ENCODE data around the gene TRPC4AP.
"Not testable (repeated sequence)": the region's sequence is repeated elsewhere in the genome, so short reads cannot be mapped to it uniquely, and the experiment has no call there.

Gene TRPC4AP

DNA sequence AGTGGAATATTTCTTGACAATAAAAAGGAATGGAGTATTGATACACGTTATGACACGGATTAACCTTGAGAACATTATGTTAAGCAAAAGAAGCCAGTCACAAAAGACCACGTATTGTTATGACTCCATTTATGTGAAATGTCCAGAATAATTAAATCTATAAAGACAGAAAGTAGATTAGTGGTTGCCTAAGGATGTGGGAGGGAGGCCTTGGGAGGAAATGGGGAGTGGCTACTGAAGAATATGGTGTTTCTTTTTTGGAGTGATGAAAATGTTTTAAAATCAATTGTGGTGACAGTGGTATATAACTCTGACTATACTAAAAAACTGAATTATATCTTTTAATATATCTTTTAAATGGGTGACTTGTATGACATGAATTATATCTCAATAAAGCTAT, 30.1 kb downstream of the TRPC4AP start:
- in situ Hi-C loops (cut with MboI; ENCODE audit: low sequenced_read_pairs) = no loop called here

DNA sequence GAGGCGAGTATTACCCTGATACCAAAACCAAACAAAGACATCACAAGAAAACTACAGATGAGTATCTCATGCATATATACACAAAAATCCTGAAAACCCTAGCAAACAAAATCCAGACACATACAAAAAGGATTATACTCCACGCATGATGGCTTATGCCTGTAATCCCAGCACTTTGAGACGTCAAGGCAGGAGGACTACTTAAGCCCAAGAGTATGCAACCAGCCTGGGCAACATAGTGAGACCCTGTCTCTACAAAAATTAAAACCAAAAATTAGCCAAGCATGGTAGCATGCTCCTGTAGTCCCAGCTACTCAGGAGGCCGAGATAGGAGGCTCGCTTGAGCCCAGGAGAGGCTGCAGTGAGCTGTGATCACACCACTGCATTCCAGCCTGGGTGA, 32.4 kb downstream of the TRPC4AP start:
- in situ Hi-C loops (cut with MboI; ENCODE audit: low sequenced_read_pairs) = no loop called here

DNA sequence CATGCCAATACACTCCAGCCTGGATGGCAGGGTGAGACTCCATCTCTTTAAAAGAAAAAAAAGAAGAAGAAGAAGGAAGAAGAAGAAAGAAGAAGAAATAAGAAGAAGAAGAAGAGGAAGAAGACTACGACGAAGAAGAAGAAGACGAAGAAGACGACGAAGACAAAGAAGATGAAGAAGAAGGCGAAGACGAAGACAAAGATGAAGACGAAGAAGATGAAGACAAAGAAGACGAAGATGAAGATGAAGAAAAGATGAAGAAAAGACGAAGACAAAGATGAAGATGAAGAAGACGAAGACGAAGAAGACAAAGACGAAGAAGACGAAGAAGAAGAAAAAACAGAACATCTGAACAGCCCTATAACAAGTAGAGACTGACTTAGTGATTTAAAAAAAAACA, 33.0 kb downstream of the TRPC4AP start:
- in situ Hi-C loops (cut with MboI; ENCODE audit: low sequenced_read_pairs) = no loop called here

DNA sequence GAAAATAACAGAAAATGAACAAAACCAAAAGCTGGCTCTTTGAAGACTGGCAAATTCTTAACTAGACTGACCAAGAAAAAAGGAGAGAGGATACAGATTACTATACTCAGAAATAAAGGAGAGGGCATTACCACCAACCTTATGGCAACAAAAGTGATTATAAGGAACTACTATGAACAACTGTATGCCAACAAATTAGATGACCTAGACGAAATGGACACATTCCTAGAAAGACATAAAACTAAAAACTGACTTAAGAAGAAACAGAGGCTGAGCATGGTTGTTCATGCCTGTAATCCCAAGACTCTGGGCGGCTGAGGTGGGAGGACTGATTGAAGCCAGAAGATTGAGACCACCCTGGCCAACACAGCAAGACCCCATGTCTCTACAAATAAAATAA, 33.5 kb downstream of the TRPC4AP start:
- in situ Hi-C loops (cut with MboI; ENCODE audit: low sequenced_read_pairs) = no loop called here

DNA sequence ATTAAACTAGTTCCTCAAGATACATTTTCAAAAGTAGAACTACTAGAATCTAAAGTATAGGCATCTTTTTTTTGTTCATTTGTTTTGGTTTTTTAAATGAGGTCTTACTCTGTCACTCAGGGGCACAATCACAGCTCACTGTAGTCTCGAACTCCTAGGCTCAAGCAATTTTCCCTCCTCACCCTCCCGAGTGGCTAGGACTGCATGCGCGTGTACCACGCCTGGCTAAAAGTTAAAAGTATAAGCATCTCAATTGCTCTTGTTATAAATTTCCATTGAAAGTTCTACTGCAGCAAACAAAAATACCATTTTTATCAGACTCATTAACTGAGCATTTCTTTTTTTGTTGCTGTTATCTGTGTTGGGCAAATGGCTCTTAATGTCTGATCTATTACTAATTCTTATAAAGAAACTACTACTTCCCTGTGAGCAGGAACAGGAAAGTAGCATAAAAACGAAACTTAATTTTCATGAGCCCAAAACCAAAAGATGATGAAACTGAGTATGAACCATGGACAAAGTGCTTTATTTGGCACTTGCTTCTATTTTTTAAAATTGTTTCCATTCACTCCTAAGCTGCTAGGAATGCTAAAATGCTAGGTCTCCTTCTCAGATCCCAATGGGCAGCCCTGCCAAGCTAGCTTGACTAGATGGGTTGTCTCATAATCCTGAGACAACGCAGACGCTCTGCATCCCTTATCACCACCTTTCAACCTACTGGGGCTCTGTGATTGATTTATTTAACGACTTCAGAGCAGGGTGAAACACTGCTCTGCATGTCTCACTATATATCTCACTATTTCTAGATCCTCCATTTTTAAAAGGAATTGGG, 36.9 kb downstream of the TRPC4AP start:
- in situ Hi-C loops (cut with MboI; ENCODE audit: low sequenced_read_pairs) = no loop called here

DNA sequence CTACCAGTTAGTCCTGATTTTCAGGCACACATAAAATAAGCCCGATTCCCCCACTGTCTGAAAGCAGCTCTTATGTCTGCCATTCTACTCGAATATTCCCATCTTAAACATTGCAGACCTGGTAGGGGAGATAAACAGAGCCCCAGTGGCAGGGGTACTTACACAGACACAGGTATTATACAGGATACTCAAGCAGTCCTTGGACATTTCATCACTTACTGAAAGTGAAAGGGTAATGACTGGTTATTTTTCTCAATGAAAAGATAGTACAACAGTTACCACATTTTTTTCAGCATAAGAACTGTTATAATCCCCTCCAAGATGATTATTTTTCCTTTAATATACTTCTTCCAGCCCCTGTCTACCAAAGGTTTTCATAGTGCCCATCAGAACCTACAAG, 37.8 kb downstream of the TRPC4AP start:
- in situ Hi-C loops (cut with MboI; ENCODE audit: low sequenced_read_pairs) = no loop called here

DNA sequence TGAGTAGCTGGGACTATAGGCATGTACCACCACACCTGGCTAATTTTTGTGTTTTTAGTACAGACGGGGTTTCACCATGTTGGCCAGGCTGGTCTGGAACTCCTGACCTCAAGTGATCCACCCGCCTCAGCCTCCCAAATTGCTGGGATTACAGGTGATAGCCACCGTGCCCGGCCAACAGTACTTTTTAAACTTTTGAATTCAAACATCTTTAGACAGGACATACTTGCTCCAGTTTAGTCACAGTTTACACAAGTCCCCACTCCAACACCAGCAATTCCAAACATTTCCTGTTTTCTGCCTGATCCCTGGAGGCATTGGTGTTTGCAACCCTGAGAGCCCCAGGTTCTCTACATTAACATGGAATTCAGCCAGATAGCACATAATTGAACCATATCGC, 40.0 kb downstream of the TRPC4AP start:
- in situ Hi-C loops (cut with MboI; ENCODE audit: low sequenced_read_pairs) = not testable (repeated sequence)

DNA sequence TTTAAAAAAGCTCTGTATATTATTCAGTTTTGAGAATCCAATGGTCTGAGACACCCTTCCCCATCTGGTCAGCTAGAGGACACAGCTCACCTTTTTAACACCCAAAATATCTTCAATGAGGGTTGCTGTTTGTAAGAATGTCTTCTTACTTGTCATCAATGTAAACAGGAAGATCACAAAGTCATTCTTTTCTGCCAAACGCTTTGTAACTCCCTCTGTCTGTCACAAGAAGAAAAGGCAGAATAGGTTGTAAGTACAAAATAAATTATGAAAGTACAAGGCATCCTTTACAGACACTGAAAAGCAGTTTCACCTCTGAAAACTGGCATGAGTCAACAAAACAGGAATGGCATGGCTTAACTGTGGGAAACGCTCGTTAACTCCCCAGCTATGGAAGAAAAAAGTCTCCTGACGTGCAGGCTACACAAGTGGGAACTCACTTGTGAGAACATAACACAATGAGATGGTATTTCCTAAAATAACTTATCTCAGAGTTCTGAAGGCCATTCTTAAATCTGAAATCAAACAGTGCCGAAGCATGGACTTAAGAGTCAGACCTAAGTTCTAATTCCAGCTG, 42.7 kb downstream of the TRPC4AP start:
- in situ Hi-C loops (cut with MboI; ENCODE audit: low sequenced_read_pairs) = no loop called here

DNA sequence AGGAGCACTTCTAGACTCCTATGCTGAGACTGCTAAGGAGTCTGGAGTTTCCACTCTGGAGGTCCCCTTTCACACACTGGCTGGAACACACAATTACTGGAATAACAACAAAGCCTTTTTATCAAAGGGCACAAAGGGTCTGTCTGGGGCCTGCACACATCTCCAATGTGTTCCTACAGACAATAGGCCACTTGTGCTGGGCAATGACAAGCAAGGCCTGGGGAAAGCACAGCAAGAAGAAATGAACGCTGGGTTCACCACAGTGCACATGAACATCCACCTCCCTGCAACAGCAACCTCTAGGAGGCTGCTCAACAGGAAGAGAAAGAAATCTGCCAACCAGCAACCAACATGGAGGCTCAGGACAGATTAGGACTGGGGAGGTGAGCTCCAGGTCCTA, 43.9 kb downstream of the TRPC4AP start:
- in situ Hi-C loops (cut with MboI; ENCODE audit: low sequenced_read_pairs) = no loop called here

DNA sequence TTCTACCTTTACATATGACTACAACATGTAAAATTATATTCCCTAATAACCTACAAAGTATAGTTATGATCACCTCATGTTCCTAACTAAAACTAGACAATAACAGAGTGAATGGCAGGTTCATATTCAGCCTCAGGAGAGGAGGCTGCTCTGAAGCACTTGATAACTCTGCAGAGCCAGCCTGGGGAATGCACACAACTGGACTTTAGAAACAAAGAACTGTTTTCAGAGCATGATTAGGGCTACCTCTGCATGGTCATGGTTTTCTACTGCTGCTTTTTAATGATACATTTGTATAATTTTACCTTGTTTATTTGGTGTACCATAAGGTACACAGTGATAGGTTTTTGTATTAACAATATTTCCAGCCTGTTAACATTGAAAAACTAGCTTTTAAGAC, 50.3 kb downstream of the TRPC4AP start:
- in situ Hi-C loops (cut with MboI; ENCODE audit: low sequenced_read_pairs) = no loop called here

DNA sequence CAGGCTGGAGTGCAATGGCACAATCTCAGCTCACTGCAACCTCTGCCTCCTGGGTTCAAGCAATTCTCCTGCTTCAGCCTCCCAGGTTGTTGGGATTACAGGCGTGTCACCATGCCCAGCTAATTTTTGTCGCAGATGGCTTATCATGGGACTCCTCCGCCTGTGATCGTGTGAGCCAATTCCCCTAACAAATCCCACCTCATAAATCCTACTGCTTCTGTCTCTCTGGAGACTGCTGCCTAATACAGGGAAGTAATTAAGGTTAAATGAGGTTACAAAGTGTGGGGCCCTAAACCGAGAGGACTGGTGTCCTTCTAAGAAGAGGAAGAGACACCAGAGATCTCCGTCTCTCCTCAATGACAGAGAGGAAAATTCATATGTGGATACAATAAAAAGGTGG, 52.0 kb downstream of the TRPC4AP start:
- in situ Hi-C loops (cut with MboI; ENCODE audit: low sequenced_read_pairs) = no loop called here

DNA sequence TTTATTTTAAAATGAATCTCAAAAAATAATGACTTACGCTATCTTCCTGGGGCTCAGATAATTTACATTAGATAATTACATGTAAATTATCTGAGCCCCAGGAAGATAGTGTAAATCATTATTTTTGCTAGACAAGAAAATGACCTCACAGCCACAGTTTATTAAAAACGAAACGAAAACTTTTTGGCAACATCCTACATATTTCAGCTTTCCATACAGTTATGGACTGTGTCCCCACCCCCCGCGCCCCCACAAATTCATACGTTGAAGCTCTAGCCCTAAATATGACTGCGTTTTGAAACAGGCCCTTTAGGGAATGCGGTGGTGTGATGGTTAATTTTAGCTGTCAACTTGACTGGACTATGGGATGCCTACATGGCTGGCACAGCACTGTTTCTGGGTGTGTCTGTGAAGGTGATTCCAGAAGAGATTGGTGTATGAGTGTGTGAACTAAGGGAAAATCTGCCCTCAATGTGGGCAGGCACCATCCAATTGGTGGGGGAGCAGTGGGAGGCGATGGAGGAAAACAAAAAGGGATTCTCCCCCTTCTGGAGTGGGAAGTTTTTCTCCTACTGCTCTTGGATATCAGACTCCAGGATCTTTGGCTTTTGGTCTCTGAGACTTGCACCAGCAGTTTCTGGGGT, 52.6 kb downstream of the TRPC4AP start:
- in situ Hi-C loops (cut with MboI; ENCODE audit: low sequenced_read_pairs) = no loop called here

DNA sequence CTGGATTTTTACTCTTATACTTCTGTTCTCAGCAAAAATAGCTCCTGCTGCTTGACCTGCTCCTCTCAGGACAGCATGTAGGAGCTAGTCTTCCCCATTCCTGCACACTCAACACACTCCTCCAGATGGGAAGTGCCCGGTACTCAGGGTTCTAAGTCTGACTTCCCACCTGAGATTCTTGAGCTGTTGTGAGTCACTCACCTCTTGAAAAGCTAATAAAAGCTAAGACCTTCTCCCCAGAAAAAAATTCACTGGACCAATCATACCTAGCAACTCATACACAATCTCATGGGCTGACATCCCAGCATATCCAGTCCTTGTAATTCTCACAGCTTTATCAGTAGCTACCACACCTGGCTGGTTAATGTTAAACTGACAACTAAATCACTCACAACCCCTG, 53.5 kb downstream of the TRPC4AP start:
- in situ Hi-C loops (cut with MboI; ENCODE audit: low sequenced_read_pairs) = no loop called here

DNA sequence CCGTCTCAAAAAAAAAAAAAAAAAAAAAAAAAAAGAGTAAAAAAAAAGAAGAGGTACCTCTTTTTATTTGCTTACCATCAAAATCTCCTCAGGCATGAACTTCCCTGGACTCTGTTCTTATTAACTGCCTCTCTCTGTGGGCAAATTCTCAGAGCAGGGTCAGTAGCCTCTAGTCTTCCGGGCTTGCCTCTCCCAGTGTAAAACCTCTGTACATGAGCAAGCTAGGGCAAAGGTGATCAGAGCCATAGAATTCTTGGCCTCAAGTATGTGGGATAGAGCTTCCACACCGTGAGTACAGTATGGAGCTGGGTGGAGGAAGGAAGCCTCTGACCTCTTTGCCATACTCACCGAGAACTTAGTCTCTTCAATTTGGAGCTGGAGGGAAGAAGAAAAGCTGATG, 58.5 kb downstream of the TRPC4AP start:
- in situ Hi-C loops (cut with MboI; ENCODE audit: low sequenced_read_pairs) = no loop called here

DNA sequence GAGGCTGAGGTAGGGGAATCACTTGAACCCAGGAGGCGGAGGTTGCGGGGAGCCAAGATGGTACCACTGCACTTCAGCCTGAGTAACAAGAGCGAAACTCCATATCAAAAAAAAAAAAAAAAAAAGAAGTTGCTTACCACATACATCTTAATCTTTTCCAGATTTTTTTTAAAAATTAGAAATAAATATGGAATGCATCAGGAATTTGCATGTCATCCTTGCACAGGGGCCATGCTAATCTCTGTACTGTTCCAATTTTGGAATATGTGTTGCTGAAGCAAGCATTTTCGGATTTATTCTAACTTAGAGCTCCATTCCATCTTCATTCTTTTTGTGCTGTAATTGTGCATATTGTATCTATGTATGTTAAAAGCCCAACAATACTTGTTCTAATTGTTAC, 62.5 kb downstream of the TRPC4AP start:
- in situ Hi-C loops (cut with MboI; ENCODE audit: low sequenced_read_pairs) = no loop called here

DNA sequence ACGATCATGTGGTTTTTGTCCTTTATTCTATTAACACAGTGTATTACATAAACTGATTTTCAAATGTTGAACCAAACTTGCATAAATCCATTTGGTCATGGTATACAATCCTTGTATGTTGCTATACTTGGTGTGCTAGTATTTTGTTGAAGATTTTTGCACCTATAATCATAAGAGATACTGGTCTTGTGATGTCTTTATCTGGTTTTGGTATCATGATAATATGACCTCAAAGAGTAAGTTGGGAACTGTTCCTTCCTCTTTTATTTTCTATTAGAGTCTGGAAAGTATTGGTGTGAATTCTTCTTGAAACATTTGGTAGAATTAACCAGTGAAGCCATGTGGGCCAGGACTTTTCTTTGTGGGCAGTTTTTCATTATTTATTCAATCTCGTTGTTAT, 65.3 kb downstream of the TRPC4AP start:
- in situ Hi-C loops (cut with MboI; ENCODE audit: low sequenced_read_pairs) = no loop called here

DNA sequence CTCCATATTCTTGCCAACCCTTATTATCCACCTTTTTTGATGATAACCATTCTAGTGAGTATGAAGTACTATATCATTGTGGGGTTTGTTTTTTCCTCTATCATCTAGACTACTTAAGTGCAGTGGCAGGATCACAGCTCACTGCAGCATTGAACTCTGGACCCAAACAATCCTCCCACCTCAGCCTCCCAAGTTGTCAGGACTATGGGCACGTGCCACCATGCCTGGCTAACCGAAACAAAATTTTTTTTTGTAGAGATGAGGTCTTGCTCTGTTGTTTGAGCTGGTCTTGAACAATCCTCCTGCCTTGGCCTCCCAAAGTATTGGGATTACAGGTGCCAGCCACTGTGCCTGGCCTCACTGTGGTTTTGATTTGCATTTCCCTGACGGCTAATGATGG, 67.5 kb downstream of the TRPC4AP start:
- in situ Hi-C loops (cut with MboI; ENCODE audit: low sequenced_read_pairs) = no loop called here

DNA sequence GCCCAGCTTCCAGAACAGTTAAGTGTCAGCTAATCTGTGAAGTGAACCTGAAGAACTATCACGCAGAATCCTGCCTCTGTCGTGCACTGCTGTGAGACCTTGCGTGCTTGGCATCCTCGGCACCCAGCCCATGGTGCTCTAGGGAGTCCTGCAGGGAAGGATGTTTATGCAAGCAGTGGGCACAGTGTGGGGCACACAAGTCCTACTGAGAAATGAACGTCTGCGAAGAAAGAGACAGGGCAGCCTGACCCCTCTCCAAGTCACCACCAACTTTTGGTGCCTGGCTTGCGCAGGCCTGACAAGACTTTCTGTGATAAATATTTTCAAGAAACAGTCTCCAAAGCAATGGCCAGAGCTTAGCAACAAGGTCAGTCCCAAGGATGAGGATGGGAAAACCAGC, 69.0 kb downstream of the TRPC4AP start:
- in situ Hi-C loops (cut with MboI; ENCODE audit: low sequenced_read_pairs) = no loop called here

DNA sequence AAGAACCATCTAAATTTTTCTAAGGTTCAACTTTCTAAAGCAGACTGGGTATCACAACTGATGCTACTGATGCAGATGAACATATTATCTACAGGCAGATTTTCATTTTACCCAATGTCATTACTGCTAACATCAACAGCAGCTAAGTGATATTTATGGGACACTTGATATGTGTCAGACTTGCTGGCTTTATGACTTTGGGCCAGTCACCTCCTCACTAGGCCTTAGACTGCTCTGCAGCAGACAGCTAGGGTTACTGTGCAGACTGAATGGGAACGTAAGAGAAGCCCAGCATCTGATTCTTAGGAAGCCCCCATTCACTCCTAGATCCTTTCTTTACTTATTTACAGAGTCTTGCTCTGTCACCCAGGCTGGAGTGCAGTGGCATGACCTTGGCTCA, 70.8 kb downstream of the TRPC4AP start:
- in situ Hi-C loops (cut with MboI; ENCODE audit: low sequenced_read_pairs) = no loop called here

DNA sequence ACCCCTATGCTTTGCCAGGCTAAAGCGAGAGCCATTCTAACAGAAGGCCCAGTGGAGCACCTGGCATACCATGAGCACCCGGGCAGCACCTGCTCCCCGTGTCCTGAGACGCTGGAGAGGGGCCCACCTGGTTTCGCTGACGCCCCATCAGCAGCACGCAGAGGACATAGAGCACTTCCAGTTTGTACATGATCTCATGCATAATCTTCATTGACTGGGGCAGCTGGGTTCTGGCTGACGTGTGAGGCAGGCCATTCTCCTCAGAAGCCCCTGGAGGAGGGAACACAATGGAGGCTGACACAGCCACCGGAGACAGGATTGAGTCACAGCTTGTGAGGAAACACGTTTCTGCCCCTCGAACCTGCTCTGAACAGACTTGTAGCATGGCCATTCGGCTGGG, 71.5 kb downstream of the TRPC4AP start:
- in situ Hi-C loops (cut with MboI; ENCODE audit: low sequenced_read_pairs) = no loop called here

DNA sequence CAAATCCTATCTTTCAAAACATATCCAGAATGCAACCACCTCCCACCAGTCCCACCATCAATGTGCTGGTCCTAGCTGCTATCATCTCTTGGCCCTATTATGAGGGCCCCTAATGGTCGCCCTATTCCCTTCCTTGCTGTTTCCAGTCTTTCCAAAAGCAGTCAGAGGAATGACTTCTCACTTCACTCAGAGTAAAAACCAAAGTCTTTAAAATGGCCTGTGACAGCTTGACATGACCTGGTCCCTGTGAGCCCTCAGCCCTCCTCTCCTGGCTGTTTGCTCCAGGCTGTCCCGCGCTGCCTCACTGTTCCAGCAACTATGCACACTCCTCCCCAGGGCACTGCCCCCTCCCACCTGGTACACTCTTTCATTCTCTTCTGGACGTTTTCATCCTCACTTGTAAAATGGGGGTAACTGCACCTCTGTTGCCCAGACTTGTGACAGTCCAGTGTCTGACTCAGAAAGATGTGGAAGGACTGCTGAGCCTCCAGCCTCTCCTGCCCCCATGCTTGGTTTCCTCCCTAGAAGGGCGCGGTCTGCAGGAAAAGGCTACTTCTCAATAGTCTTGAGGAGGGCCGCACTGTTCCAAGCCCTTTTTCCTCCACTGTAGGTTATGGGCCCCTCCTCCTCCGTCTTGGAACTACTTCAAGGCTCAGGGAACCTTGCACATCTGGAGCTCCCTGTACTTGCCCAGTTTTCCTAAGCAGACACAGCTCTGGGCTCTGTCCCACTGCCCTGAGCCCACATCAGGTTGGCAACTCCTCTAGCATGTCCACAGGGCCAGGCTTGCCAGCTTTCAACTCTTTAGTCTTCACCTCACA, 72.3 kb downstream of the TRPC4AP start:
- in situ Hi-C loops (cut with MboI; ENCODE audit: low sequenced_read_pairs) = no loop called here

Data from HL-60/S4 (cell line).